Left renal pelvis (tissue), 4 donors: ENCODE measurements around the gene IER3. TPM values are rescaled to one million over a fixed set of nuclear protein-coding genes. Genes with fewer than 3 reads are reported as not detected.

Experiments
- DNase-seq, 4 donors: peaks; one replicate each; pipeline ENCODE4 v3.0.0-alpha.2; 2013; ENCODE audit warnings: low read depth in 4 of 4, low spot score in 3 of 4
- polyA plus RNA-seq, 4 donors: library from polyadenylated mRNA; unstranded; fragments of 120-200 nt; gene quantifications; one replicate each; pipeline ENCODE4 v1.2.1, GENCODE V29; 2013; ENCODE audit not compliant: insufficient read length in 4 of 4

The IER3 gene, protein sequence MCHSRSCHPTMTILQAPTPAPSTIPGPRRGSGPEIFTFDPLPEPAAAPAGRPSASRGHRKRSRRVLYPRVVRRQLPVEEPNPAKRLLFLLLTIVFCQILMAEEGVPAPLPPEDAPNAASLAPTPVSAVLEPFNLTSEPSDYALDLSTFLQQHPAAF
- 10 to 100 TPM; 17.5 to 23.5 (median 21.3) TPM for polyA plus RNA-seq

DNA sequence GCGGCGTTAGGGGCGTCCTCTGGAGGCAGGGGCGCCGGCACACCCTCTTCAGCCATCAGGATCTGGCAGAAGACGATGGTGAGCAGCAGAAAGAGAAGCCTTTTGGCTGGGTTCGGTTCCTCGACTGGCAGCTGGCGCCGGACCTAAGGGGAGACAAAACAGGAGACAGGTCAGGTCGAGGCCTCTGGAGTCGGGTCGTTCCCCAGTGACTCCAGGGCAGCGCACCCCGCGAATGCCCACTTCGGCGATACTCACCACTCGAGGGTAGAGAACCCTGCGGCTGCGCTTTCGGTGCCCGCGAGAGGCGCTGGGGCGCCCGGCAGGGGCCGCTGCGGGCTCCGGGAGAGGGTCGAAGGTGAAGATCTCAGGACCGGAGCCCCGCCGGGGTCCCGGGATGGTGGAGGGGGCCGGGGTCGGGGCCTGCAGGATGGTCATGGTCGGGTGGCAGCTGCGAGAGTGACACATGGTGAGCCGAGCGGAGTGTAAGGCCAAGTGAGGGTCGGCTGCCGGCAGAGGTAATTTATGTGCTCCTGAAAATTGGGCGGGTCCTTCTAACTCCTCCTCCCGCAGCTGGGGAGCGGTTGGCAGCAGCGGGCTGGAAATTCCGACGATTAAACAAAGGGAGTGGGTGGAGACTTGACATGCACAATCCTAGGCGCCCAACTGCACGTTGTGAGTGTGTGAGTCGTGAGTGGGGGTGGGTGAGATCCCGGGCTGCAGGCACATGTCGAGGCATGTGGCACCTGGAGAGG lies at the start of gene IER3:
TSS of gene IER3 (minus strand) at position 494 of the 752 bp plus-strand sequence. CDS start at position 465, 29 bp downstream.
- DNase-seq, result peak in 3 of 4 donors; percentile 77 to 85 (median 78)

GRCh38 chr6:30793521-30794194 lies 49.3 kb upstream of the IER3 start:
- no peak for DNase-seq

DNA sequence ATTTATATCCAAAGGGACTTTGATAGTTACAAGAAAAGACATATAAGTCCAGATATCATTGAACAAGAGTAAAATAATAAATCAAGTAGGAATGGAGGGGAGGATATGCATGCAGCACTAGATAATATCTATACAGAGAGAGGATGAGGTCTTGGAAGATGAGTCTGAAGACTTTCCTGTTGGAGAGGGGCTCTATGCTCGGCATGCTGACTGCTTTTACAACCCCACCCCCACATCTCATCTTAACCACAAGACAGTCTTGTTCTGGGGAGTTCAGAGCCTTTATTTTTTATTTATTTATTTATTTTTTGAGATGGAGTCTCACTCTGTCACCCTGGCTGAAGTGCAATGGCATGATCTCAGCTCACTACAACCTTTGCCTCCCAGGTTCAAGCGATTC lies 48.4 kb upstream of the IER3 start:
- no peak for DNase-seq

GRCh38 chr6:30790724-30791383 lies 46.5 kb upstream of the IER3 start:
- DNase-seq, result no peak

DNA sequence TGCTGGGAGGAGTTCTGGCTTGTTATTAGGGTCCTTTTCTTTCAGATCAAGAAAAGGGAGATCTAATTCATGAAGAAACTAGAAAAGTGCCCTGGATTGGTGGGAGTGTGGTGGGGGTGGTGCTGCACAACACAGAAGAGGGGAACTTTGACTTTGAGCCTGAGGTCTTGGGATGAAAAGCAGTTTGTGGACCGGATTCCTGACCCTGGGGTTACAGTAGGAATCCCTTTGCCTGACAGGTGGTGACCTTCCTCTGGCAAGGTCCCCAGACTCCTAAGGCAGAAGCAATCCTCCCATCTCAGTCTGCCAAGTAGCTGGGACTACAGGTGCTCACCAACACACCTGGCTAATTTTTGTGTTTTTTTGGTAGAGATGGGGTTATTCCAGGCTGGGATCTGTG lies 45.3 kb upstream of the IER3 start:
- no peak for DNase-seq

DNA sequence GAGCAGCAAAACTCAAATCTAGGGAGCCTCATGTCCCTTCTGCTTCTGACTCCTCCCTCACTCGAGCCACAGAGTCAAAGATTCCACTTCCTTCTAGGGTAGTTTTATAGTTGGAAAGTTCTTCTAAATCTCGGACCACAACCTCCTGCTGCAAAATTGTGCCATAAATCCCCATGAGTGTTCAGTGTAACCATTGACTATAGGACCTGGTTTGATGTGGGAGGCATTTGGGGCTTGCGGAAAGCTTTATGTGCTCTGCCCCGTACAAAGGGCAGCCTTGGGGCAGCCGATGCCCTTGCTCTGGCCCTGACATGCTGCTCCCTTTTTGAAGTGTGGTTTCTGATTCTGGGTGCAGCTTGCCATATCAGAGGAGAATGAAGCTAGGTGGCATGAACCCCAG lies 43.6 kb upstream of the IER3 start:
- DNase-seq, result no peak

- DNase-seq, result no peak
Measured at GRCh38 chr6:30782425-30783014, 38.2 kb upstream of the IER3 start.

DNA sequence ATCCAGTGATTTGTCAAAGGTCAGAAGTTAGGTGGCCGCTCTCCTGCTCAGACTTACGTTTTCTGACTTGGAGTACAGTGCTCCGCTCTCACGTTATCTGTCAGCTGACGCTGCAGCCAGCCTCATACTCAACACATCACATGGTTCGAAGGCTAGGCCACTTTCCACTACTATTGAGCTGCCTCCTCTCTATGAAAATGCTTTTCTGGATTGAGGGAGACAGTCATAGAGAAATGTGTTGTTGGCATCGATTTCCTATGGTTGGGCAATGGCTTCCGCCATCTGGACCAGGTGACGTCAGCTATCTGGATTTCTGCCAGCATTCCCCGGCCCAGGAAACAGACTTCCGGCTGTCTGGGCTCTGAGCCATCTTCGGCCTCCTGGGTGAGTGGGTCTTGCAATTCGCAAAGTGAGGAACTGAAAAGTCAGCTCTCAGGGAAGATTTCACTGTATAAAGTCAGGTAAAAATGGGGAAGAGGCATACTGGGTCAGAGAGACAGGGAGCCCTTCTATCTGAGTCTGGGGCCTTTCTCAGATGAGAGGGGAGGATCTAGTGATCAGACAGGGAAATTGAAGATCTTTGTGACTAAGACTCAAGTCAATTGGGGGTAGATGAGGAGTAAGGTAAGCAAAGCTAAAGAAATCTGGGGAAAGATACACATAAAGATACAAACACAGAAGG lies 37.5 kb upstream of the IER3 start:
- peak in 1 of 4 donors; percentile 66 for DNase-seq

GRCh38 chr6:30781395-30781742 lies 37.0 kb upstream of the IER3 start:
- DNase-seq, result no peak

DNA sequence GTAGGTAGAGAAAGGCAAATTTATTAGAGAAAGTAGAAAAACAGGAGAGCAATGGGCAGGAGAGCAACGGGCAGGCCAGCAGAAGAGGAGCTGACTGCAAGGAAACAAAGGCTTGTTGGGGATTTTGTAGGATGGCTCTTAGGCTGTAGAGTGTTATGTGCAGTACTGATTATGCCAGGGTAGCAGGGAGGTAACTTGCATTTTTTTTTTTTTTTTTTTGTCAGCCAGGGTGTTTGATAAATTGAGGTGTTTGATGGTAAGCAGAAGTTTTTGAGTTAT lies 36.2 kb upstream of the IER3 start:
- DNase-seq, result no peak

DNA sequence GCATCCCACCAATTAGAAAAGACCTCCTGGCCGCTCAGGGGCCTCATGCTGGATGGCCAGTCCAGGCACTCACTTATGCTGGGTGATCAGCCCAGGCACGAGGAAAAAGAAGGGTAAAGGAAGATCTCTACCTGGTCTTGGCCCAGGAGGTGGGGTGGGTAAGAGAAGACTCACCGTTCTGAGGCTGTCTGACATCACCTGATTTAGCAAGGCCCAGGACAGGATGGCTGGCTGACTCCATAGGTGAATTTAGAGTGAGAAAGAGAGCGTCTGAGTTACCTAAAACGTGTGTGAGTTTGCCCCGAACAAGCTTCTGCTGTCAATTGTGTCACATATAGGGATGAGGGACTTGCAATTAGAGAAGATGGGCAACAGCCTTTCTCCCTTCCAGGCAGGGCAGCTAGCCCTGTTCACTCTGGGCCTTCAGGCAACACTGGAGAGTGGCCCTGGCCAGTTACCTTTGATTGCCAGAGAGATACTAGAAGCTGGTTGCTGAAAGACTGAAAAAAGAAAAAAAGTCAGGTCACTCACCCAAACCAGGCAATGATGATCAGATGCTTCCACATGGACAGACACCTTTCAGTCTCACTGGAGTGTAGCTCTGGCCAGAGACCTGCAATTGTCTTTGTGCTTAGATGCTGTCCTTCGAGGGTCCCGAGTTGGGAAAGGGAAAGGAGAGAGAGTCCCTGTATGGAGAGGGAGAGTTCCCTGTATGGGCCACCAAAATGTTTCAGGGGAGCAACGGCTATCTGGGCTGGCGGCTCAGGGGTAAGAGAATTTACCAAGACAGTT lies 35.7 kb upstream of the IER3 start:
- DNase-seq, result no peak

- no peak for DNase-seq
Measured at GRCh38 chr6:30778001-30778635, 33.8 kb upstream of the IER3 start.

DNA sequence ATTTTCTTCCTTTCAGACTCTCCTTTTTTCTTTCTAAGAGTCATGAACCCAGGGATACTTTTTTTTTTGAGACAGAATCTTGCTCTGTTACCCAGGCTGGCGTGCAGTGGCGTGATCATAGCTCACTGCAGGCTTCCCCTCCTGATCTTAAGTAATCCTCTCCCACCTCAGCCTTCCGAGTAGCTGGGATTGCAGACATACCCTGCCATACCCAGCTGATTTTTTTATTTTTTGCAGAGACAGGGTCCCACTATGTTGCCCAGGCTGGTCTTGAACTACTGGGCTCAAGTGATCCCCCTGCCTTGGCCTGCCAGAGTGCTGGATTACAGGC lies 32.8 kb upstream of the IER3 start:
- no peak for DNase-seq

DNA sequence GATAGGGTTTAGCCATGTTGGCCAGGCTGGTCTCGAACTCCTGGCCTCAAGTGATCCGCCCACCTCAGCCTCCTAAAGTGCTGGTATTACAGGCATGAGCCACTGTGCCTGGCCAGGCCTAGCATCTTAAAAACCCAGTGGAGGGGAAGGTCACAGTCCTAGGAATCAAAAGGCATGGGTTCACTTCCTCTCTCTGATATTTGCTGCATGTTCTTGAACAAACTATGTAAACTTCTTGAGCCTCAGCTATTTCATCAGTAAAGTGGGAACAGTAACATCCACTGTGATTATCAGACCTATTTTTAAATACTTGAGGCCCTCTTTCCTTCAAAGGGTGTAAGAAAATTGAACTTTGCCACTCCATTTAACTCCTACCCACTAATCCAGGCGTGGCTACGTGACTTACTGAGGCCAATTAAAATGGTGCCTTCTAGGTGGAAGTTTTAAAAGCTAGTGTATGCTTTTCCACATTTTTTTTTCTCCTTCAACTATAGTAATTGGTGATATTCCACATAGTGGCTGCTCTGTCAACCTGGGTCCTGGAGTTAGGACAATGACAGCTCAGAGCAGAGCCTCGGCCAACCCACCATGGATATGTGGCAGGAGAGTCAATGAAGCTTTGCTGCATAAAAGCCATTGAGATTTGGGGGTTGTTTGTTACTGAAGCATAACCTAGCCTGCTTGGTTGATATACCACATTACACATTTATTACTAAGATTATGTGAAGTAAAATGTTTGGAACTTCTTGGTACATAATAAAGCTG lies 32.2 kb upstream of the IER3 start:
- no peak for DNase-seq

DNA sequence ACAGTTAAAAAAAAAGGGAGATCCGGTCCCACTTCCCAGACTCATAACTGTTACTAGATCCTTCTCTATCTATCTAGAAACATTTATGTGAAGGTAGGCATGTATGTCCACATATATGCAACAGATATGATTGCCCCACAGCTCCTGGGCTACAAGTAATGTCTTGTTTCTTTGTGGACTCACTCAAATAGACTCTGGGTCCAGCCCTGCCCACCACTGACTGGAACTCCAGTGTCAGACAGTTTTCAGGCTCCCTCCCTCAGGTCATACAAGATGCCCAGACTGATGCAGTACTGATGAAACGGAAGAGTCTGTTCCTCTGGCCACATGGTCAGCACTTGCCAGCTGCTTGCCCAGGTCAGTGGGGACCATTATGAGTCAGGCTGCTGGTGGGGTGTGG lies 30.8 kb upstream of the IER3 start:
- no peak for DNase-seq

GRCh38 chr6:30774701-30775100 lies 30.4 kb upstream of the IER3 start:
- no peak for DNase-seq

GRCh38 chr6:30770592-30770991 lies 26.2 kb upstream of the IER3 start:
- no peak for DNase-seq

DNA sequence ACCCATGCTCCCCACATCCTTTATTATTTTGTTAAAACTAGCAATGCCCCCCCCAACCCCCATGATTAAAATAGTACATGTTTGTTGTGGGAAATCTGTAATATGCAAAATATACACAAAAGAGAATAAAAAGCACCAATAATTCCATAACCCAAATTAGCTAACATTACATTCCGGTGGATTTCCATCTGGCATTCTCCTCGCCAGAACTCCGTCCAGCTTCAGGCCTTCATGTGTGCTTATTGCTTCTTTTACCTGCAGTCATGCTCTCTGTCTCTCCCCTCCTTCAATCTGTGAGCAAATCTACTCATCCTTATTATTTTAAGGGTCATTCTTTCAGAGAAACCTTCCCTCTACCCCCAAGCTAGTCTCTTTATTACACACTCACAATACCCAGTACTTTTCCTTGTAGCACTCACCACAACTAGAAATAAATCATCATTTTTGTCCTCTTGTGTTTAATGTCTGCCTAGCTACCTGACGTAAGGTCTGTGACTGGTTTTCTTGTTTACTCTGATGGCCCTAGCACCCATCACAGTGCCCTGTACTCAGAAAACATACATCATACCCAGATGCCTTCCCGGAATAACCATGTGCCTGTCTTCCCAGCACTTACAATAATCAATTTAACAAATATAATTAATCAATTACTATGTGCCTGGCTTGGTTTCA lies 25.6 kb upstream of the IER3 start:
- DNase-seq, result no peak
